K562 (cell line): ENCODE results near the gene P3H4.

Experiments
- PML ChIP-seq: IDR thresholded peaks from 2 replicates; pipeline ENCODE4 v1.6.1; 2012; ENCODE audit warnings: low read length, inconsistent platforms
- SMARCA4 ChIP-seq: fragments of 450-650 bp; IDR thresholded peaks from 2 replicates; pipeline ENCODE4 v1.6.1; 2016
- UBTF ChIP-seq, 2 experiments: IDR thresholded peaks; 2 replicates each; pipeline ENCODE4 v1.6.1; 2012; ENCODE audit warnings: improper control_type of control experiment in 2 of 2, low read depth in 2 of 2, low read length in 2 of 2, borderline replicate concordance in 1 of 2
- ZFP91 ChIP-seq: sonication (generic); formaldehyde crosslinking; IDR thresholded peaks from 2 replicates; pipeline ENCODE4 v1.8.0; 2022; ENCODE audit warnings: mild to moderate bottlenecking, missing genetic modification reagents
- TF ChIP-seq, protein P1 (sequence below): fragments of 250-450 bp; sonication (Bioruptor Pico); IDR thresholded peaks from 2 replicates; pipeline ENCODE4 v1.5.0; 2020; ENCODE audit warnings: mild to moderate bottlenecking

DNA sequence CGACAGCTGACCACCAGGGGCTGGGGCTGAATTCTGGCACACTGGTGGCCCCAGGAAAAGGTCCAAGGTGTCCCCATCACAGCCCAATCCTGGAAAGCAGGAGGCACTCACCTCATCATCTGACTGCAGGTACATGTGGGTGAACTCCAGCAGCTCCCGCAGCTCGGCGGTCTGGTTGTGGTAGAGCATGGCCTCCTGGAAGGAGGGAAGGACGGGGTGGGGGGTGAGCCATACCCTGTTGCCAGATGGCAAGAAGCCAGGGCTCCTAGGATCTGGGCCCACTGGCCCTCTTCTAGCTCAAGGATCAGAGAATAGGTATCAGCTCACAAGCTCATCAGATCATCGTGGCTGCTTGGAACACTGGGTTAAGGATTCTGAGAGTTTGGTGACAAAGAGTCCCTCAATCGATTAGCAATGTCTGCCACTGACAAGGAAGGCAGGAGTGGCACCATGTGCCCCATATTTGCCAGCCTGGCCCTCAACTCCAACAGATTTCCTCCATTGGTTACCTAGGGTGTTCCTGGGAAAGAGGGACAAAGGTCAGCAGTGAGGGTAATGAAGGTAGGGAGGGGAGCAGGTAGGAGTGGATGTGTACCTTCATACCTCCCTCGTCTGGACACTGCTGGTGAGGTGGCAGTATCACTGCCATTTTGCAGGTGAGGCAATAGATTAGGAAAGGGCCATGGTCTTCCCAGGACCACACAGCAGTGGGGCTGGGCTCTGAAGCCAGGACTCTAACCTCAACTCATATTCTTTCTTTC lies 4.9 kb downstream of the P3H4 start:
- TF ChIP-seq, protein P1, sequence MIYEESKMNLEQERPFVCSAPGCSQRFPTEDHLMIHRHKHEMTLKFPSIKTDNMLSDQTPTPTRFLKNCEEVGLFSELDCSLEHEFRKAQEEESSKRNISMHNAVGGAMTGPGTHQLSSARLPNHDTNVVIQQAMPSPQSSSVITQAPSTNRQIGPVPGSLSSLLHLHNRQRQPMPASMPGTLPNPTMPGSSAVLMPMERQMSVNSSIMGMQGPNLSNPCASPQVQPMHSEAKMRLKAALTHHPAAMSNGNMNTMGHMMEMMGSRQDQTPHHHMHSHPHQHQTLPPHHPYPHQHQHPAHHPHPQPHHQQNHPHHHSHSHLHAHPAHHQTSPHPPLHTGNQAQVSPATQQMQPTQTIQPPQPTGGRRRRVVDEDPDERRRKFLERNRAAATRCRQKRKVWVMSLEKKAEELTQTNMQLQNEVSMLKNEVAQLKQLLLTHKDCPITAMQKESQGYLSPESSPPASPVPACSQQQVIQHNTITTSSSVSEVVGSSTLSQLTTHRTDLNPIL (CRISPR knock-in tag) = no peak
- TF ChIP-seq PML = no peak
- no peak for TF ChIP-seq ZFP91
- TF ChIP-seq SMARCA4 = no peak
- TF ChIP-seq UBTF (IDR thresholded peaks at IDR 0.05; ENCODE audit: borderline replicate concordance in 1 of 2, low read depth in 2 of 2, low read length in 2 of 2) = no peak
